Body of pancreas (tissue), 4 donors: ENCODE measurements around the gene LNPK. TPM values are rescaled to one million over a fixed set of nuclear protein-coding genes. Genes with fewer than 3 reads are reported as not detected.
"Not testable (repeated sequence)": the region's sequence is repeated elsewhere in the genome, so short reads cannot be mapped to it uniquely, and the experiment has no call there.

Experiments used
- ATAC-seq: fragments of 150-250 bp; one replicate; pipeline ENCODE4 v1.9.1; 2016
- DNase-seq, 4 donors: peaks; one replicate each; pipeline ENCODE4 v3.0.0-alpha.2; 2019
- H3K27ac ChIP-seq, 4 donors: fragments of 200-600 bp; sonication (generic); 1 replicate in 3 of 4; 2 replicates in 1 of 4; pipeline versions ENCODE4 v1.5.1 to v1.6.1; 2016 to 2019; ENCODE audit warnings: mild to moderate bottlenecking in 1 of 4, mixed read lengths in 1 of 4, moderate library complexity in 1 of 4
- H3K27me3 ChIP-seq, 2 donors: fragments of 200-600 bp; sonication (generic); one replicate each; pipeline ENCODE4 v1.6.0; 2016; ENCODE audit warnings: mild to moderate bottlenecking in 1 of 2
- H3K36me3 ChIP-seq, 2 donors: fragments of 200-600 bp; sonication (generic); replicated peaks in 1 of 2; 2 replicates each; pipeline ENCODE4 v1.5.1; 2016; ENCODE audit warnings: low read depth in 2 of 2; ENCODE audit not compliant: insufficient read depth in 1 of 2
- H3K4me1 ChIP-seq: fragments of 200-600 bp; sonication (generic); one replicate; pipeline ENCODE4 v1.6.0; 2016
- H3K4me3 ChIP-seq, 2 donors: fragments of 200-600 bp; sonication (generic); 1 replicate in 1 of 2; 2 replicates in 1 of 2; pipeline ENCODE4 v1.5.1; 2016 to 2019
- H3K9me3 ChIP-seq, 3 donors: fragments of 200-600 bp; sonication (generic); 1 replicate in 2 of 3; 2 replicates in 1 of 3; pipeline ENCODE4 v1.5.1; 2016
- CTCF ChIP-seq, 7 experiments: fragments of 450-650 bp in 4 of 7; fragments of 200-600 bp in 3 of 7; sonication (generic) in 3 of 7; IDR thresholded peaks; one replicate each; pipeline ENCODE4 v1.5.1; 2016 to 2019; ENCODE audit warnings: antibody characterized with exemption in 7 of 7
- POLR2A ChIP-seq, 3 donors: fragments of 450-650 bp; IDR thresholded peaks; one replicate each; pipeline ENCODE4 v1.6.1; 2016; ENCODE audit warnings: antibody characterized with exemption in 3 of 3, mild to moderate bottlenecking in 2 of 3
- whole genome bisulfite sequencing, 2 donors: methylation state at CpG; one replicate each; pipeline ENCODE4 v1.1.5; 2017; 5-methylcytosine and 5-hydroxymethylcytosine counted together
- intact Hi-C: fragments of 100-400 bp; cut with DNase I; formaldehyde crosslinking; loops from one replicate; pipeline ENCODE4 v1.15.1; 2023
- total RNA-seq, 2 donors: library from RNA; depleted of rRNA; stranded (reverse); fragments of >200 nt; gene quantifications; one replicate each; pipeline ENCODE4 v1.1.0, GENCODE V29; 2016

LNPK gene
- total RNA-seq, 2 donors from 2014 or later = 6.6 to 10.6 TPM

- TF ChIP-seq CTCF (IDR thresholded peaks at IDR 0.05) (no peak), POLR2A (IDR thresholded peaks at IDR 0.05) (no peak)
- ATAC-seq = no peak
- intact Hi-C loops = no loop called here
- DNase-seq = no peak
- Histone ChIP-seq H3K27me3 (no peaks in the 10 kb centered on the region), H3K4me3 (no peak overlapping the region), H3K36me3 (no peaks in the 10 kb centered on the region), H3K4me1 (no peaks in the 10 kb centered on the region), H3K9me3 (no peaks in the 10 kb centered on the region), H3K27ac (no peak overlapping the region)
- WGBS, 2 donors = 95 to 100% methylated on average over 3 of the region's 3 CpGs
Measured at GRCh38 chr2:175965773-175966172, 36.3 kb downstream of the LNPK start.

- H3K27ac ChIP-seq = no peak overlapping the region
- WGBS, 2 donors = 69 to 73% methylated on average over 4 of the region's 4 CpGs
Measured at GRCh38 chr2:175964195-175964594, 37.9 kb downstream of the LNPK start.

GRCh38 chr2:175963171-175963570 lies 38.9 kb downstream of the LNPK start:
- not testable (repeated sequence) for H3K9me3 ChIP-seq, DNase-seq
- 94 to 96% methylated on average over 2 of the region's 2 CpGs for WGBS, 2 donors

More at GRCh38 chr2:175964195-175964594, 37.9 kb downstream of the LNPK start:
- H3K27me3 ChIP-seq = no peaks in the 10 kb centered on the region
- TF ChIP-seq POLR2A (IDR thresholded peaks at IDR 0.05) (no peak), CTCF (IDR thresholded peaks at IDR 0.05) (peak in 3 of 7 experiments; percentile 14 to 18 (median 14))
- H3K9me3 ChIP-seq = no peaks in the 10 kb centered on the region
- ATAC-seq = no peak
- DNase-seq = peak in 1 of 4 donors; percentile 24
- intact Hi-C loops = no loop called here
- H3K4me3 ChIP-seq = no peak overlapping the region
- H3K4me1 ChIP-seq = no peaks in the 10 kb centered on the region
- no peaks in the 10 kb centered on the region for H3K36me3 ChIP-seq

GRCh38 chr2:175957845-175958244 lies 44.2 kb downstream of the LNPK start:
- Histone ChIP-seq H3K27ac (no peak overlapping the region), H3K4me3 (no peak overlapping the region), H3K27me3 (no peaks in the 10 kb centered on the region), H3K36me3 (no peaks in the 10 kb centered on the region), H3K9me3 (no peaks in the 10 kb centered on the region), H3K4me1 (no peaks in the 10 kb centered on the region)
- ATAC-seq = no peak
- intact Hi-C loops = no loop called here
- no peak for DNase-seq
- TF ChIP-seq CTCF (IDR thresholded peaks at IDR 0.05) (no peak), POLR2A (IDR thresholded peaks at IDR 0.05) (no peak)
- 90 to 91% methylated on average over 6 of the region's 6 CpGs for WGBS, 2 donors

More at GRCh38 chr2:175963171-175963570, 38.9 kb downstream of the LNPK start:
- ATAC-seq, H3K27ac ChIP-seq, H3K4me1 ChIP-seq, intact Hi-C loops, H3K4me3 ChIP-seq, H3K27me3 ChIP-seq, H3K36me3 ChIP-seq: not testable (repeated sequence)

GRCh38 chr2:175955136-175955535 lies 46.9 kb downstream of the LNPK start:
- DNase-seq (no peak), ATAC-seq (no peak)
- Histone ChIP-seq H3K4me3 (no peak overlapping the region), H3K4me1 (no peaks in the 10 kb centered on the region), H3K27ac (no peak overlapping the region), H3K36me3 (no peaks in the 10 kb centered on the region), H3K27me3 (no peaks in the 10 kb centered on the region), H3K9me3 (no peaks in the 10 kb centered on the region)
- TF ChIP-seq CTCF (IDR thresholded peaks at IDR 0.05) = no peak
- TF ChIP-seq POLR2A (IDR thresholded peaks at IDR 0.05) = no peak
- WGBS, 2 donors = 50 to 59% methylated on average over 2 of the region's 2 CpGs
- intact Hi-C loops = no loop called here
